Stimulated activated effector memory CD8-positive, alpha-beta T cell treated with anti-CD3 and anti-CD28 coated beads, Interleukin-12 subunit alpha, Interleukin-12 subunit beta, amount 100 ng/mL, for 72 hours (primary cell): Measurements from ENCODE around the gene GTSE1.

Experiments used
- ATAC-seq: fragments of 150-1000 bp; cut with Tn5 transposase; 2 replicates; pipeline ENCODE4 v1.10.0; 2021
- DNase-seq, 2 donors: peaks; one replicate each; pipeline ENCODE4 v3.0.0; 2021 to 2022; ENCODE audit warnings: low spot score in 2 of 2
- H3K27ac Mint-ChIP-seq: one replicate; pipeline ENCODE4 v1.8.0; 2022; ENCODE audit warnings: mild to moderate bottlenecking, mixed read lengths
- H3K36me3 Mint-ChIP-seq: one replicate; pipeline ENCODE4 v1.8.0; 2022; ENCODE audit warnings: mild to moderate bottlenecking, mixed read lengths
- H3K4me1 Mint-ChIP-seq: one replicate; pipeline ENCODE4 v1.8.0; 2022; ENCODE audit warnings: mixed read lengths
- H3K4me3 Mint-ChIP-seq: one replicate; pipeline ENCODE4 v1.8.0; 2022; ENCODE audit warnings: mild to moderate bottlenecking, mixed read lengths
- H3K9me3 Mint-ChIP-seq: one replicate; pipeline ENCODE4 v1.8.0; 2022; ENCODE audit warnings: mixed read lengths

Gene GTSE1

DNA sequence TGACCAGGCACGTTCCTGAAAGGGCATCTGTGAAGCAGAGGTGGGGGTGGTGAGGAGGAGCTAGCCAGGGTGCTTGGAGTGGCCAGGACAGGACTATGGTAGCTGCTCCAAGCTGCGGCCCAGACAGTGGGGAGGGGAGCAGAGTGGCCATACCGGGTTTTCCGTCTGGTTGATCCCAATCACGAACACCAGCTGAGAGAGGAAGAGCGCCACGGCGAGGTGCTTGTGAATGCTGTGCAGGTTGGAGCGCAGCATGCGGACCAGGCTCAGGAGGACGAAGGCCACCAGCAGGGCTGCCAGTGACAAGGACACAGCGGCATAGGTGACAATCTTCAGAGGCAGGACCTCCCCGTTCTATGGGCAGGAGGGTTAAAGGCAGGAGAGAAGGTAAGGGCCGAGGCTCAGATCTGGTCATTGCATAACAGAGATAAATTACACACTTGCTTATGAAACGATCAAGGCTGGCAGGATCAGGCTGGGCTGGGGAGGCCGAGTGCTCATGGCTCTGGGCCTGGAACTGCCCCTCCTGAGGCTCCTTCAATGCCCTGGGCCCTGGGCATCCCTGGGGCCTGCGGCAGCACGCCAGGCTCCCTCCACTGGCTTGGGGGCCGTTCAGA lies 80.3 kb downstream of the GTSE1 start:
- H3K36me3 Mint-ChIP-seq = no peaks in the 10 kb centered on the region
- H3K27ac Mint-ChIP-seq = no peak overlapping the region
- ATAC-seq (no peak), DNase-seq (no peak)
- no peak overlapping the region for H3K4me3 Mint-ChIP-seq
- H3K4me1 Mint-ChIP-seq = peaks cover 26% of the 10 kb centered on the region
- peaks cover 4% of the 10 kb centered on the region for H3K9me3 Mint-ChIP-seq

DNA sequence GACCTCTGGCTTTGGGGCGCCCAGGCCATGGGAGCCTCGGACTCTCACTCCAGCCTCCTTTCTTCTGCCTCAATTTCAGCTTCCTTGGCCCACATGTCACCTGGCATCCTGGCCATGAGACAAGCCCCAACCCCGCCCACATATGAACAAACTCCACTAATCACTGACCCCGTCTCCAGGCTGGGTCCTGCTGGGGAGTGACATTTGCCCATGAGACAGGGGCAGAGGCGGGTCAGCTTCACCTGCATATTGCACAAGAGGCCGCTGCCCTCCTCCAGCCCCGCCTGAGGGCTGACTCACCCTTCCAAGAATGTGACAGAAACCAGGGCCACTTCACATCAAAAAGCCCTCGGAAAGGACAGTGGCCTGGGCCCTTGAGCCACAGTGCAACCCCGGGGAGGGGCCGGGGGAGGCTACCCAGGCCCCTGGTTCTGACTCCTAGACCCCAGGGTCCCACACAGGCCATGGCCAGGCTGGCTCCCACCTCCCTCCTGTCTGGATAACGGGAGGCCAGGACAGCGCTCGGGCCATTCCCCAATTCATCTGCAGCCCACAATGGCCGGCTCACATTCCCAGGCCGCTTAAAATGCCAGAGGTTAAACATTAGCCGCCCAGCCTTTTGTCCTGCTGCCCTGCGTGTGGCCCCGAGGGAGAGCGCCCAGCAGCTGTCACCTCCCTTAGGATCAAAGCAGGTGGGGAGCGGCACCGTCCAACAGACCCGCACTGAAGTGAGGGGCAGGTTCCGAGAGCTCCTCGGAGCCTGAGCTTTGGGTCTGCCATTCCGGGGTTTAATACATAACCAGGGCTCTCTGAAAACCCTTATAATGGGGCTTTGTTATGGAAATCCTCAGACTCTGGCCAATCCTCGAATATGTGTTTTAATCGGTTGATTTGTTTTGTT lies 81.1 kb downstream of the GTSE1 start:
- Mint-ChIP-seq H3K27ac (no peak overlapping the region), H3K4me3 (no peak overlapping the region), H3K9me3 (peaks cover 4% of the 10 kb centered on the region), H3K4me1 (peaks cover 19% of the 10 kb centered on the region), H3K36me3 (no peaks in the 10 kb centered on the region)
- no peak for DNase-seq
- ATAC-seq = no peak

DNA sequence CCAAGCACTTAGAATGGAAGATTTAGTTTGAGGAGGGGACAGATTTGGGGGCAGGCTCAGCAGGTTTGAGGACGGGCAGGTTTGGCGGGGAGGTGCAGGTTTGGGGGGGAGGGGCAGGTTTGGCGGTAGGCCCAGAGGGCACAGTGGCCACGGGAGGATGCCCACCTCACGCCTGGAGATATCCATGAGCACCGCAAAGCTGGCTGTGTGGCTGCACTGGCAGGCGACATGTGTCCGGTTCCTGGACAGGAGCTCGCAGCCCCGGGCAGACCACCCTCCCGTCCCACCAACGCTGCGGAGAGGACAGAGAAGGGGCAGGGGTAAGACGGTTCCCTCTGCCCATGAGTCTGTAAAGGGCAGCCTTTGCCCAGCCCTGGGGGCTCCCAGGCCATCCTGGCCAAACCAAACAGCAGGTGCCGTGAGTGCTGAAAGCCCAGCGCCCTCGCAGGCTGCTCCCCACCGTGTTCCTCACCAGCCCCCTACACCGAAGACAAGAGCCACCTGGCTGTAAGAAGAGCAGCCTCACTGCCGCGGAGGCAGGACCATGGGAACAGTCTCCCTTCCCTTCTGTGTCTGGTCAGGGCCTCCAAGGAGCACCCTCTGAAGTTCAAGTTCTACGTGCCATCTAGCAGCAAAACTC lies 81.9 kb downstream of the GTSE1 start:
- H3K36me3 Mint-ChIP-seq = no peaks in the 10 kb centered on the region
- peaks cover 14% of the 10 kb centered on the region for H3K4me1 Mint-ChIP-seq
- no peak overlapping the region for H3K27ac Mint-ChIP-seq

DNA sequence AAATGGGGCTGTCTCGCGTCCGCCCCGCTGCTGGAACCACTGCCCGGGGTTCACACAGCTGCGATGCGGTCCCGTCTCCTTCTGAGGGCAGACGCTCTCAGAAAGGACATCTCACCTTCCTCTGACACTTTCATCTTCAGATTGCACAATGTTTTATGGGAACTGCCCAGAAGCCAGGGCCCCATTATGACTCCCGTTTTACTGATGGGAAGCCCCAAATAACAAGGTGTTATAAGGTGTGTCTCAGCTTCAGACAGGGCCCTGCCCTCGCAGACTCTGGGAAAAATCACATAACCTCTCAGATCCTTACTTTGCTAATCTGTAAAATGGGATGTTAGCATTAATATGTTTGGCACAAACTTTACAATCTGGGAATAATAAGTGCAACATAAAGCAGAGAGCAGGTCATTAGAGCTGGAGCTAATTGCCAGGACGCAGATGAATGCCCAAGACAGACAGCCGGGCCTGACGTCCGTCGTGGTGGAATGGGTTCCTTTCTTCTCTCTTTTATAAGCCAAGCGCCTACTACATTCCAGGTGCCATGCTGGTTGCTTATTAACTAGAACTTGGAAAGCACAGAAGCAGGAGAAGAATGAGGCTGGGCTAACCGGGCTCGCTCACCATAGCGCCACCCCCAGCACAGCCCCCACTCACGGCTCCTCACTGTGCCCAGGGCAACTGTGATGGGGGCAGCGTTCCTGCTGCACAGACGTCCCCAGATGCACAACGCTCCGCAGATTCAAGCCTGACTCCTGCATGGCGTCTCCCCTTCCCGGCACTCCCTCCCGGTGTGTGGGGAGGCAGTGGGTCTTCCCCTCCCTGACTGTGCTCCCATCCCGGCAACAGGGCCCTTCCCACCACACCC lies 82.6 kb downstream of the GTSE1 start:
- Mint-ChIP-seq H3K4me3 (no peak overlapping the region), H3K9me3 (peaks cover 4% of the 10 kb centered on the region), H3K27ac (no peak overlapping the region), H3K36me3 (no peaks in the 10 kb centered on the region), H3K4me1 (peaks cover 7% of the 10 kb centered on the region)
- DNase-seq (no peak), ATAC-seq (no peak)

More for the DNA sequence above, 81.9 kb downstream of the GTSE1 start:
- H3K4me3 Mint-ChIP-seq = no peak overlapping the region
- peaks cover 4% of the 10 kb centered on the region for H3K9me3 Mint-ChIP-seq
- DNase-seq (no peak), ATAC-seq (no peak)

DNA sequence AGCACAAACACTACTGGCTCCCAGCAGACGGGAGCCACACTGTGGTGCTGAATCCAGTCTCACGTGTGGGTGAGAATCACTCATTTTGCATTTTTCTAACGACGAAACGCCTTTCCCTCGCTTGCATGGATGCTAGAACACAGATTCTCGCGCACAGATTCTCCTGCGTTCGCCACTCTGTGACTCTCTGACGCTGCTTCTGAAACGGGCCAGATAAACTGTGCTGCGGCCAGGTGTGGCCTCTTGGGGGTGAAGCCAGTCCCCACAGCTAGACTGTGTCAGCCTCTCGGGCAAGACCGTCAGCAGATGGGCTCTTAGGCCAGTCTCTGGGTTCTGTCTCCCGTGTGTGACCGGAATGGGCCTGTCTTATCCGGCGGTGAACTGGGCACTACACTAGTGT lies 83.4 kb downstream of the GTSE1 start:
- Mint-ChIP-seq H3K4me1 (peaks cover 3% of the 10 kb centered on the region), H3K27ac (no peak overlapping the region), H3K36me3 (no peaks in the 10 kb centered on the region), H3K9me3 (peaks cover 4% of the 10 kb centered on the region), H3K4me3 (no peak overlapping the region)
- DNase-seq (no peak), ATAC-seq (no peak)
